DOHH2 (cell line): Measurements from ENCODE around the gene NME7.

Experiments used
- H3F3A ChIP-seq: fragments of 200-600 bp; sonication (generic), shearing (Covaris generic); 2 replicates; pipeline ENCODE4 v1.6.0; 2016; ENCODE audit warnings: antibody characterized with exemption, mild to moderate bottlenecking; ENCODE audit not compliant: control insufficient read depth, insufficient read depth
- H3K27ac ChIP-seq: fragments of 200-600 bp; sonication (generic); 2 replicates; pipeline ENCODE4 v1.5.1; 2014; ENCODE audit warnings: low read depth, mild to moderate bottlenecking, low read length, moderate library complexity
- H3K27me3 ChIP-seq: fragments of 200-600 bp; sonication (generic); 2 replicates; pipeline ENCODE4 v1.6.1; 2014; ENCODE audit warnings: mild to moderate bottlenecking, low read length, mixed read lengths; ENCODE audit not compliant: control insufficient read depth
- H3K36me3 ChIP-seq: fragments of 200-600 bp; sonication (generic); 2 replicates; pipeline ENCODE4 v1.6.1; 2014; ENCODE audit warnings: mild to moderate bottlenecking, low read length, moderate library complexity, mixed read lengths; ENCODE audit not compliant: control insufficient read depth
- H3K4me1 ChIP-seq: fragments of 200-600 bp; sonication (generic); 2 replicates; pipeline ENCODE4 v1.6.1; 2014; ENCODE audit warnings: mild to moderate bottlenecking, low read length, mixed read lengths; ENCODE audit not compliant: control insufficient read depth
- H3K4me2 ChIP-seq: fragments of 200-600 bp; sonication (generic); 2 replicates; pipeline ENCODE4 v1.6.0; 2014; ENCODE audit warnings: mild to moderate bottlenecking, low read length, moderate library complexity
- H3K4me3 ChIP-seq: fragments of 200-600 bp; sonication (generic); 2 replicates; pipeline ENCODE4 v1.5.1; 2014; ENCODE audit warnings: mild to moderate bottlenecking, low read length, mixed read lengths
- H3K79me2 ChIP-seq: fragments of 200-600 bp; sonication (generic); 2 replicates; pipeline ENCODE4 v1.6.1; 2014; ENCODE audit warnings: mild to moderate bottlenecking, low read length, mixed read lengths; ENCODE audit not compliant: control insufficient read depth
- H3K9me2 ChIP-seq: fragments of 200-600 bp; sonication (generic); replicated peaks from 2 replicates; pipeline ENCODE4 v1.6.1; 2014; ENCODE audit warnings: mild to moderate bottlenecking, low read length, mixed read lengths; ENCODE audit not compliant: control insufficient read depth
- H3K9me3 ChIP-seq: fragments of 200-600 bp; sonication (generic); 2 replicates; pipeline ENCODE4 v1.6.1; 2014; ENCODE audit warnings: antibody characterized with exemption, low read length, mixed read lengths; ENCODE audit not compliant: control insufficient read depth, insufficient read depth
- H4K20me1 ChIP-seq: fragments of 200-600 bp; sonication (generic); 2 replicates; pipeline ENCODE4 v1.6.0; 2014; ENCODE audit warnings: low read depth, mild to moderate bottlenecking, antibody characterized with exemption, low read length, moderate library complexity; ENCODE audit not compliant: control insufficient read depth, insufficient read depth
- EZH2phosphoT487 ChIP-seq: fragments of 200-600 bp; sonication (generic); IDR thresholded peaks from 2 replicates; pipeline ENCODE4 v1.6.1; 2017; ENCODE audit warnings: borderline replicate concordance, mild to moderate bottlenecking, antibody characterized with exemption, low read length, moderate library complexity, mixed read lengths
- TF ChIP-seq, protein P1 (sequence below): fragments of 200-600 bp; sonication (generic); IDR thresholded peaks from one replicate; pipeline ENCODE4 v1.5.1; 2014; ENCODE audit warnings: antibody characterized with exemption, mild to moderate bottlenecking, low read depth, low read length; ENCODE audit not compliant: poor library complexity, severe bottlenecking

NME7 gene

DNA sequence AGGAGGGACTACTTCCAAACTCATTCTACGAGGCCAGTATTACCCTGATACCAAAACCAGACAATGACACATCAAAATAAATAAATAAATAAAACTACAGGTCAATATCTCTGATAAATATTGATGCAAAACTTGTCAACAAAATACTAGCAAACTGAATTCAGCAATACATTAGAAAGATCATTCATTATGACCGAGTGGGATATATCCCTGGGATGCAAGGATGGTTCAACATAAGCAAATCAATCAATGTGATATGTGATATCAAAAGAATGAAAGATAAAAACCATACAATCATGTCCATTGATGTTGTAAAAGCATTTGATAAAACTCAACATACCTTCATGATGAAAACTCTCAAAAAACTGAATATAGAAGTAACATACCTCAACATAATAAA, 36.7 kb downstream of the NME7 start:
- Histone ChIP-seq H3K4me2 (no peak overlapping the region), H3F3A (no peaks in the 10 kb centered on the region), H3K27ac (no peak overlapping the region), H3K79me2 (no peaks in the 10 kb centered on the region), H3K4me3 (no peak overlapping the region), H4K20me1 (no peaks in the 10 kb centered on the region), H3K4me1 (no peaks in the 10 kb centered on the region), H3K9me2 (no peaks in the 10 kb centered on the region), H3K27me3 (no peaks in the 10 kb centered on the region), H3K36me3 (no peaks in the 10 kb centered on the region), H3K9me3 (no peaks in the 10 kb centered on the region)
- no peak for TF ChIP-seq EZH2phosphoT487
- TF ChIP-seq, protein P1, sequence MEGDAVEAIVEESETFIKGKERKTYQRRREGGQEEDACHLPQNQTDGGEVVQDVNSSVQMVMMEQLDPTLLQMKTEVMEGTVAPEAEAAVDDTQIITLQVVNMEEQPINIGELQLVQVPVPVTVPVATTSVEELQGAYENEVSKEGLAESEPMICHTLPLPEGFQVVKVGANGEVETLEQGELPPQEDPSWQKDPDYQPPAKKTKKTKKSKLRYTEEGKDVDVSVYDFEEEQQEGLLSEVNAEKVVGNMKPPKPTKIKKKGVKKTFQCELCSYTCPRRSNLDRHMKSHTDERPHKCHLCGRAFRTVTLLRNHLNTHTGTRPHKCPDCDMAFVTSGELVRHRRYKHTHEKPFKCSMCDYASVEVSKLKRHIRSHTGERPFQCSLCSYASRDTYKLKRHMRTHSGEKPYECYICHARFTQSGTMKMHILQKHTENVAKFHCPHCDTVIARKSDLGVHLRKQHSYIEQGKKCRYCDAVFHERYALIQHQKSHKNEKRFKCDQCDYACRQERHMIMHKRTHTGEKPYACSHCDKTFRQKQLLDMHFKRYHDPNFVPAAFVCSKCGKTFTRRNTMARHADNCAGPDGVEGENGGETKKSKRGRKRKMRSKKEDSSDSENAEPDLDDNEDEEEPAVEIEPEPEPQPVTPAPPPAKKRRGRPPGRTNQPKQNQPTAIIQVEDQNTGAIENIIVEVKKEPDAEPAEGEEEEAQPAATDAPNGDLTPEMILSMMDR, result no peak

DNA sequence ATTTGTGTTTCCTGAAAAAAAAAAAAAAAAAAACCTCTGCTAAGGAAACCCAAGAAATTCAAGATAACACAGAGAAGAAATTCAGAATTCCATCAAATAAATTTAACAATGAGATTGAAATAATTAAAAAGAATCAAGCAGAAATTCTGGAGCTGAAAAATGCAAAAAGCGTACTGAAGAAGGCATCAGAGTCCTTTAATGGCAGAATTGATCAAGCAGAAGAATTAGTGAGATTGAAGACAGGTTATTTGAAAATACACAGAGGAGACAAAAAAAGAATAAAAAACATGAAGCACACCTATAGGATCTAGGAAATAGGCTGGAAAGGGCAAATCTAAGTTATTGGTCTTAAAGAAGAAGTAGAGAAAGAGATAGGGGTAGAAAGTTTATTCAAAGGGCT, 38.2 kb downstream of the NME7 start:
- no peaks in the 10 kb centered on the region for H3F3A ChIP-seq
- H3K9me2 ChIP-seq, result no peaks in the 10 kb centered on the region
- H3K36me3 ChIP-seq, result no peaks in the 10 kb centered on the region
- H3K4me1 ChIP-seq, result no peaks in the 10 kb centered on the region
- no peaks in the 10 kb centered on the region for H3K27me3 ChIP-seq
- H3K9me3 ChIP-seq, result no peaks in the 10 kb centered on the region
- H3K27ac ChIP-seq, result no peak overlapping the region
- no peak overlapping the region for H3K4me3 ChIP-seq
- no peaks in the 10 kb centered on the region for H4K20me1 ChIP-seq
- no peak overlapping the region for H3K4me2 ChIP-seq
- TF ChIP-seq, protein P1, result no peak
- no peak for TF ChIP-seq EZH2phosphoT487
- no peaks in the 10 kb centered on the region for H3K79me2 ChIP-seq

DNA sequence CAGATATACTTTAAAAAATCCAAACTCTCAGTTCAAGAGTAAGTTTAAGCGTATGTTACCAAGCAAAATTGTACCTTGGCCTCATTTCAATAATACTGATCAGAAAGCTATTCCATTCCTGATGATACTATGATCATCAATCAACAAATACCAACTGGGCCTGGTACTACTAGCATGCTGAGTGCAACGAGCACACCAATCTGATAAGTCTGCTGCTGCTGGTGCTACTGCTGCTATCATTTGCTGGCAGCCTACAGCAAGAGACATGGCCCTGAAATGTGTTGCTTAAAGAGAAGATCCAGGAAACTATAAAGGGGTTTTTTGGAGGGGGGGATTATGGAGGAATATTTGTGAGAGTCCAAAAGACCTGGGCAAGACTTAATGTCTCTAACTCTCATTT, 39.7 kb downstream of the NME7 start:
- H4K20me1 ChIP-seq, result no peaks in the 10 kb centered on the region
- no peaks in the 10 kb centered on the region for H3F3A ChIP-seq
- no peaks in the 10 kb centered on the region for H3K27me3 ChIP-seq
- no peak overlapping the region for H3K4me3 ChIP-seq
- no peaks in the 10 kb centered on the region for H3K9me2 ChIP-seq
- no peaks in the 10 kb centered on the region for H3K79me2 ChIP-seq
- H3K4me2 ChIP-seq, result no peak overlapping the region
- H3K27ac ChIP-seq, result no peak overlapping the region
- H3K36me3 ChIP-seq, result no peaks in the 10 kb centered on the region
- no peaks in the 10 kb centered on the region for H3K9me3 ChIP-seq
- no peak for TF ChIP-seq EZH2phosphoT487
- TF ChIP-seq, protein P1, result no peak
- no peaks in the 10 kb centered on the region for H3K4me1 ChIP-seq

DNA sequence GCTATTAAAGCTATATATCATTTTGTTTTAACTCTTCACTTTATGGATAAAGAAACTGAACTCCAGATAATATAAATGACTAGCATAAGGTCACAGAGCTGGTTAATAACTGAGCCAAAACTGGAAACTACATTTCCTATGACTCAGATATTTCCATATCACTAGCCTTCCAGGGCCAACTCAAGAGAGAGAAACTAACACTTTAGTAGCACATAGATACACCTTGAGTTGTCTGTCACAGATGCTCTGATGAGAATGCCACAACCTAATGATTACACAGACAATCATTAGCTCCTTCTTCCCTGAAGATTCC, 40.7 kb downstream of the NME7 start:
- H3K9me2 ChIP-seq, result no peaks in the 10 kb centered on the region
- H3K27ac ChIP-seq, result no peak overlapping the region
- H3K9me3 ChIP-seq, result no peaks in the 10 kb centered on the region
- no peak for TF ChIP-seq EZH2phosphoT487
- TF ChIP-seq, protein P1, result no peak
- no peak overlapping the region for H3K4me3 ChIP-seq
- no peaks in the 10 kb centered on the region for H3F3A ChIP-seq
- H3K27me3 ChIP-seq, result no peaks in the 10 kb centered on the region
- H3K4me2 ChIP-seq, result no peak overlapping the region
- H3K36me3 ChIP-seq, result no peaks in the 10 kb centered on the region
- H4K20me1 ChIP-seq, result no peaks in the 10 kb centered on the region
- no peaks in the 10 kb centered on the region for H3K4me1 ChIP-seq
- H3K79me2 ChIP-seq, result no peaks in the 10 kb centered on the region
